NCI-H446 (cell line): ENCODE results near the gene SLC7A11.

Source experiments
- DNase-seq, 2 experiments: peaks; one replicate each; lab custom pipeline; 2025; lab: John Stamatoyannopoulos, UW

SLC7A11 gene

DNA sequence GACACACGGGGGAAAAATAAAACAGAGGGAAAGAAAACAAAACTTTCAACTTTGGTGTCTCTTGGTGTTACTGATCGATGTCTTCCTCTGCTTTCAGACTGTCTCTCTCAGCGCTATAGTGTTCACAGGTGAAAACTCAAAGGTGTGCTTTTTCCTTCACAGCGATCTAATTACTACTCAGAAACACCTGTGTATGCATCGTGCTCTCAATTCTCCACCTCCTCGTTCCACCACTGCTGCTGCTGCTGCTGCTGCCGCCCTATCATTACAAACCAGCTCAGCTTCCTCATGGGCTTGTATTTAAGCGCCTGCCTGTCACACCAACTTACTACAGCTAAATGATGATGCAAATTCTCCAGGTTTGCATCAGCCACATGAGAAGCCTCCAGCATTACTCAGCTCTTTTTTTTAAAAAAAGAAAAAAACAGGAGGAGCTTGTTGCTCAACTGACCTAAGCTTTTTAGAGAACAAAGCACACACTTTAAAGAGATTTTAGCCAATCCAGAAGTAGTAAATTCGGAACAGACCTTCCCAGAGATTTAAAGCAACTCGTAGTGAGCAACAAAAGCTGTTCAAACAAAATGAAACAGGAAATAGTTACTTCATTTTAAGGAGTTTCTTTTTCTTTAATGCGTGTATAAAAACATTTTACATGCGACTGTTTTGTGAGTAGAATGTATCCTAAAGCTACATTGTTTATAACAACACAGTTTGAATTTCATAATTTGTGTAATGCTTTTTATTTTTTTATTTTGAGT lies at the start of gene SLC7A11:
Gene SLC7A11, minus strand, starts transcription at position 274 of the 758 bp plus-strand sequence. CDS start 280 bp downstream, outside the sequence.
- DNase-seq, result peak; percentile 51 to 77

DNA sequence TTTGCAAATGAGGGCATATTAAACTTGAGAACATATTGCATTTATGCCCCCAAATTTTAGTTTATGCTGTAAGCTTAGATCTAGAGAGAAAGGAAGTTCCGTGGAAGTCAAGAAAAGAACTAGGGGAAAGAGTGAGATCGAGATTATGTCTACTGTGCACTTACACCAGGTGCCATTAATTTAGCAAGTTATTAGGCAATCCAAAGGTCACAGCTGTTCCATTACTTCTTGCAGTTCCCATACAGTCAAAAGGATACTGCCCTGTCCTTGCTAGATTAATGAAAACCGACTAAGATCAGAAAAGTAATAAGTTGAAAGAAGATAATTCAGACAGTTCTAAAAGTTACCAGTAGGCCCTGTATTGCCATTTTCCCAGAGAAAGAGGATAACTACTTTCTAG lies 49.3 kb upstream of the SLC7A11 start:
- no peak for DNase-seq

- DNase-seq, result no peak
Observed at GRCh38 chr4:138290805-138291204, 48.7 kb upstream of the SLC7A11 start.

DNA sequence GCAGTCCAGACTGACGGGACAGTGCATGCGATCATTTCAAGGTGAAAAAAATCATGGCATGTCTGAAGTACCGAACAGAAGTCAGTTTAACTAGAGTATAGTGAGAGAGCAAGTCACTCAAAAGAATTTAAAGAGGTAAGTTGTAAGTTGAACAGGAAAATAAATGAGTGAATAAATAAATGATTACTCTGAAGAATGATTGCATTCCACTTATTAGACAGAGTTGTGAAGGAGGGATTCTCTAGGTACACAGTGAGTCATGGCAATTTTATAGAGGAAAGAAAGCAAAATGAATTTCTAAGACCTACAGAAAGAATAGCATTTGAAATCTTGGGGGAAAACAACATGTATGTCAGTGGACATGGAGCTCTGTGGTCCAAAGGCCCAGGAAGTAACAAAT lies 37.1 kb upstream of the SLC7A11 start:
- no peak for DNase-seq

- DNase-seq, result no peak
Observed at GRCh38 chr4:138277133-138277532, 35.0 kb upstream of the SLC7A11 start.

- DNase-seq, result no peak
Observed at GRCh38 chr4:138275963-138276621, 33.9 kb upstream of the SLC7A11 start.

- no peak for DNase-seq
Observed at GRCh38 chr4:138275216-138275615, 33.1 kb upstream of the SLC7A11 start.

DNA sequence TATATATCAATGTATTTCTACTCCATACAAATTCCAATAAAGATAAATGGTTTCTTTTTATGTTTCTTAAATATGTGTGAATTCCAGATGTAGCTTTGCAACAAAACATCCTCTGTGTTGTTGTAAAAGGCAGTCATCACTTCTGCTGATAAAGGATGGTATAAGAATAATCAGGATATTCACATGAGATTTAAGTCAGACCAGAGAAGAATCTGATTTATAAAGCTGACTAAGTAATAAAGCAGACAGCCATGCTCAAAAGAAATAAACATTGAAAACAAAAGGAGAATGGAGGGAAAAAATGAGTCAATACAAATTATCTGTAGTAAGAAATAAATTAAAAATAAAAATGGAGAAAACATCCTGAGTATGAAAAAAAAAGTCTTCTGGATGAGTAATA lies 27.0 kb upstream of the SLC7A11 start:
- no peak for DNase-seq

DNA sequence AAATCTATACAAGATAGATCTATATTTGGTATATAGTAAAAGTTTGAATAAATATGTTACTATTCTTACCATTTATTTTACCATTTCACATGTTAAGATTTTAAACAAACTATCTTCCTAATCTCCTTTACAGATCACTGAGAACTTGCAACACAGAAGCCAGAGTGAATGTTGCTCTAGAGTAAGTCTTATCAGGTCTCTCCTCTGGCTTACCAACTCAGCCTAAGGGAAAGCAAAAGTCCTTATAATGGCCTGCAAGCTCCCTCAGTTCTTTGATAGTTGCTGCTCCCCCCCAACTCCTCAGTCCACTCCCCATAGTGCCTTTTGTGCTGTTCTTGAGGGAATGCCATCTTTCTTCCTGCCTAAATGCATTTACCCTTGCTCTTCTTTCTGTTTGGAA lies 25.7 kb upstream of the SLC7A11 start:
- no peak for DNase-seq

DNA sequence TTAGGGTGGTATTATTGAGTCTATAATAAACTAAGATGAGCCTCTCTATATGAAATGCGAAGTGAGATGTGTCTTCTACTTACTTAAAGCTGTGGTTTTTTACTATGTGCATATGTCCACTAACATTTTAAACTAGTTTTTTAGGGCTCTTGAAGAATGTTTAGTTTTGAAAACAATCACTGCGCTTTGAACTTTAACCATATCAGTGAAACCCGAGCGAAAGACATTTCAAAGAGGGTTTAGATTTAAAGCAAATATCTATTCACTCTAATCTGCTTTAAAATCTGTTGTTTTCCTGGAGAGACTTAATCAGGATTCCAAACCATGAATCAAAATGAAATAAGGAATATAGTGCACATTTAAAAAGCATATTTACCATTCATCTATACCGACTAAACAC lies 24.8 kb upstream of the SLC7A11 start:
- no peak for DNase-seq

DNA sequence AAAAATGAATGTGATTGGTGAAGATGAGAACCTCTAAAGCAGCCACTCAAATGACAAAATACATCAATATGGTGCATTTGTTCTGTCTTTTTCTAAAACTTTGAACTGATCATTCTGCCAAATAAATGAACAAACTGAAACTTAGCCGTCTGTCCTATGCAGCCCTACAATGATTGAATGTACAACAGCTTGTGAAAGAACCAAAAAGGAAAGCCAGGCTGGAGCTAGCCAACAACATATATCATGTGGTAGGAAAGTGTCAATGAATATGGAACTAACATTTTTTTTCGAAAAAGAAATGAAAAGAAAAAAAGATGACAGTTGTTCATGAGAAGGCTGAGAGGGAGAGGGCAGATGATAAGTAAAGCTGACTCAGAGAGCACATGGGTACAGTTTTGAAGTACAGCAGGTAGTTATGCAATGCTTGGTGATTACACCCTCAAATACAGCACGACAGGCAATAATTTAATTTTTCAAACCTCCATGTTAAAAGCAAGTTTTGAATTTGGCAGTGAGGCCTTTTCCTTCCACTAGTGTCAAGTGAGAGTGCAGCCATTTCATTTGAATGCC lies 21.2 kb upstream of the SLC7A11 start:
- DNase-seq, result no peak

DNA sequence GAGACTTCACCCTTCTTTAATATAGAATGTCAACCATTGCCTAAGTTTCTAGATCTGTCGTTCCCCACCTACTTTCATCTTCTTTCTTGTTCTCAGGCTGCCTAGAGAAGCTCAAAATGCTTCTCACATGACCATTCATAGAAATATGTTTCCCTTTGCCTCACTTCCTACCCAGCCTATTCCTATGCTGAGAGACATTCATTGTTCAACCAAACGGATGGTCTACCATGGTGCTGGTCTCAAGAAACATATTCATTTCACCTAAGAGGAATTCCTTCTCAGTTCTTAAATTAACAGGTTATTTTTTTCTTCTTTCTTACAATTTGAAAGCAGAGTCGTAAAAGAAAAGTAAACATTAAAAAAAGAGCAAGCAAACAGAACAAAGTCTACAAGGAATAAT lies 20.3 kb upstream of the SLC7A11 start:
- DNase-seq, result no peak

- no peak for DNase-seq
Observed at GRCh38 chr4:138262030-138262429, 19.9 kb upstream of the SLC7A11 start.

GRCh38 chr4:138259824-138260223 lies 17.7 kb upstream of the SLC7A11 start:
- DNase-seq, result no peak

DNA sequence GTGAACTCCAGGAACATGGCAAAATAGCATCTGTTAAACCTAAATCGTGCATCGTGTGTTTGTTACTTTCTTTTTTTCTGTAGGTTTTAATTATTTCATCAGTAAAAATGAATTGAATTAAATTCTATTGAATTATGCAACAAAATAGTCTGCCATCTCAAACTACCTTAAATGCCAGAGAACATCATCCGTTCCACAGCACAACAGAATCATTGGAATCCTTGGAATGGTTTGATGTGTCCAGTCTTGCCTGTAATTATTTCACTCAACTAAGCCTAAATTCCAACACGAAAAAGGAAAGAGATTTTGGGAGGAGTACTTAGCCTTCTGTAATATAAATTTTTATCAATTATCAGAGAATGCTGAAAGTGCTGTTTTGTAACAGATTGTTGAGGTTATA lies 17.1 kb upstream of the SLC7A11 start:
- no peak for DNase-seq

DNA sequence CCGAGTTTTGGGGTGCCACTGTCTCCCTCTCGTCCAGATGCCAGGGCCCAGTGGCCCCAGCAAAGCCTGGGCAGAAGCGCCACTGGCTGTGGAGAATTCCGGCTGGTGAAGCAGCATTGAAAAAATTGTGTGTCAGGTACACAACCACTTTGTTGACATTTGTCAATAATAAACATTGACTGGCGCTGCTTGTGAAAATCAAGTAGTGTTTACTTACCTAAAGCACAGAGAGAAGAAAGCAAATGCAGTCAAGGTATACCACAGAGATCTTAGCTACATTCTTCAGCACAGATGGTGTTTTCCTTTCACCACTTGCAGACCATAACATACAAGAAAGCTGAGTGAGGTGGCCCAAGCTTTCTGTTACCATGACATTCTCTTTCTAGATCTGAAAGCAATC lies 14.5 kb upstream of the SLC7A11 start:
- DNase-seq, result no peak

GRCh38 chr4:138255917-138256597 lies 13.9 kb upstream of the SLC7A11 start:
- no peak for DNase-seq

- DNase-seq, result no peak
Observed at GRCh38 chr4:138252551-138252950, 10.4 kb upstream of the SLC7A11 start.

GRCh38 chr4:138251938-138252337 lies 9.8 kb upstream of the SLC7A11 start:
- no peak for DNase-seq

DNA sequence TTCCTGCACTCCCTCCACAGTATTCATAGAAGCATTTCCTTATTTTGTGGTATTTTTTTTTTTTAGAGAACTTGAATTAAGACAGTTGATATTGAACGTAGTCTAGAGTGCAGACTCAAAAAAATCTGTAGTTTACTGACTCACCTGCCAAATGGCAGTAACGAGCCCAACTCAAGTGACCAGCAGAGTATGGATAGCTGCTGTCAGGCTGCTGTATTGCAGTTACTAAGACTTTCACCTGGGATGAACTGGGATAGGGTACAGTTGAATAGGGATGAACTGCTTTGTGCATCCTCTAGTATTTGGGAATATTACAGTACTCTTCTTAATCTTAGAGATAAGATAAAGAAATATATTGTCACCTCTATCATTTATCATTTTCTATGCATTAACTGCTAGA lies 7.0 kb upstream of the SLC7A11 start:
- no peak for DNase-seq

DNA sequence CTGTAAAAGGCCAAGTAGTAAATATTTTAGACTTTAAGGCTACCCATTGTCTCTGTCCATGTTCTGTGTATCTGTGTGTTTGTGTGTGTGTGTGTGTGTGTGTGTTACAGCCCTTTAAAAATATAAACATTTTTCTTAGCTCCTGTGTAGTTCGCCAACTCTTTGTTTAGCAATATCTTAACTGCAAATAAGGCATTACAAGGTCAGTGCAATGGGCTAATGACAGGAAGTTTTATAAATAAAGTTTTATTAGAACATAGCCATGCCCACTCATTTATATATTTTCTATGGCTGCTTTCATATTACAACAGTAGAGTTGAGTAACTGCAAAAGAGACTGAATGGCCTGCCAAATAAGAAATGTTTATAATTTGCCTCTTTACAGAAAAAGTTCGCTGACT lies 5.9 kb upstream of the SLC7A11 start:
- no peak for DNase-seq

GRCh38 chr4:138247643-138248042 lies 5.5 kb upstream of the SLC7A11 start:
- DNase-seq, result no peak

DNA sequence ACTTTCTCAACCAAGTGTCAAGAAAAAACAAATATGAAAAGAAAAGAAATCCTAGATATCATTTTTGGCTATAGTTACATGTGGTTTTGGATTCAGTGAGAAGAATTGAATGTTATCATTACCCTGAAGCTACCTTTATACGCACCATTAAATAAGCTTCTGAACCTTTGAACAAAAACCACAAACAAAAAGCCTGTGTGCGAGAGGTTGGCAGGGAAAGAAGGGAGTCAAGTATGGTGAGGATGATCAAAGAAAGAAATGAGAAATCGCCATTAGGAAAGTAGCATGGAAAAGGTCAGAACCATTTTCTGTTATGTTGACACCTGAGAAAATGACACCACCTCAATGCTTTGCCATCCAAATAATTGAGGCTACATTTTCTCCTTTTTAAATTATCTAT lies 1.2 kb upstream of the SLC7A11 start:
- no peak for DNase-seq
